Measurements from ENCODE around the gene MYO5C.

DNA sequence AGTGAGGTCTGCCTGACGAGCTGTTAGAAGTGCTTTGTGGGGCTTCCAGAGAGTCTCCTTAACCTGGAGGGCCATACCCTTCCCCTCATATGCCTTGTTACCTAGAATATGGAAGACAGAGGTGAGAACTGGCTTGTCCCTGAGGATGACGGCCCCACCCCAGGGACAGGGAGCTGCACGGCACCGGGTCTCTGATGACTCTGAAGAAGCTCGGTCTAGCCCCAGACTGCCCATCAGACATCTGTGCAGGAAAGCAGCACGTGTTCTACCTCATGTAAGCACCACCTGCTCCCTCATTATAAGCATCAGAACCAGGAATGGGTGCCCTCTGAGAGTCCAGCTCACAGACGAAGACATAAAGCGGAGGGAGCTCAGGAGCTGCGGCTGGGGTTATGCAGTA, 18.0 kb downstream of the MYO5C start:
- TF ChIP-seq, protein P1, sequence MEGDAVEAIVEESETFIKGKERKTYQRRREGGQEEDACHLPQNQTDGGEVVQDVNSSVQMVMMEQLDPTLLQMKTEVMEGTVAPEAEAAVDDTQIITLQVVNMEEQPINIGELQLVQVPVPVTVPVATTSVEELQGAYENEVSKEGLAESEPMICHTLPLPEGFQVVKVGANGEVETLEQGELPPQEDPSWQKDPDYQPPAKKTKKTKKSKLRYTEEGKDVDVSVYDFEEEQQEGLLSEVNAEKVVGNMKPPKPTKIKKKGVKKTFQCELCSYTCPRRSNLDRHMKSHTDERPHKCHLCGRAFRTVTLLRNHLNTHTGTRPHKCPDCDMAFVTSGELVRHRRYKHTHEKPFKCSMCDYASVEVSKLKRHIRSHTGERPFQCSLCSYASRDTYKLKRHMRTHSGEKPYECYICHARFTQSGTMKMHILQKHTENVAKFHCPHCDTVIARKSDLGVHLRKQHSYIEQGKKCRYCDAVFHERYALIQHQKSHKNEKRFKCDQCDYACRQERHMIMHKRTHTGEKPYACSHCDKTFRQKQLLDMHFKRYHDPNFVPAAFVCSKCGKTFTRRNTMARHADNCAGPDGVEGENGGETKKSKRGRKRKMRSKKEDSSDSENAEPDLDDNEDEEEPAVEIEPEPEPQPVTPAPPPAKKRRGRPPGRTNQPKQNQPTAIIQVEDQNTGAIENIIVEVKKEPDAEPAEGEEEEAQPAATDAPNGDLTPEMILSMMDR (IDR thresholded peaks at IDR 0.05): no peak
- TF ChIP-seq POLR2A (IDR thresholded peaks at IDR 0.05): no peak

Measured in uterus (tissue), 2 donors.